Uterus (tissue), 2 donors: ENCODE measurements around the gene MSI2.

Experiments used
- POLR2A ChIP-seq, 2 donors: fragments of 450-650 bp; IDR thresholded peaks; one replicate each; pipeline ENCODE4 v1.6.1; 2016; ENCODE audit warnings: antibody characterized with exemption in 2 of 2, mild to moderate bottlenecking in 1 of 2, moderate library complexity in 1 of 2
- TF ChIP-seq, protein P1 (sequence below), 4 experiments: fragments of 200-600 bp in 2 of 4; fragments of 450-650 bp in 2 of 4; sonication (generic) in 2 of 4; IDR thresholded peaks; one replicate each; pipeline ENCODE4 v1.5.1; 2016 to 2019; ENCODE audit warnings: antibody characterized with exemption in 4 of 4, mild to moderate bottlenecking in 2 of 4, moderate library complexity in 1 of 4

DNA sequence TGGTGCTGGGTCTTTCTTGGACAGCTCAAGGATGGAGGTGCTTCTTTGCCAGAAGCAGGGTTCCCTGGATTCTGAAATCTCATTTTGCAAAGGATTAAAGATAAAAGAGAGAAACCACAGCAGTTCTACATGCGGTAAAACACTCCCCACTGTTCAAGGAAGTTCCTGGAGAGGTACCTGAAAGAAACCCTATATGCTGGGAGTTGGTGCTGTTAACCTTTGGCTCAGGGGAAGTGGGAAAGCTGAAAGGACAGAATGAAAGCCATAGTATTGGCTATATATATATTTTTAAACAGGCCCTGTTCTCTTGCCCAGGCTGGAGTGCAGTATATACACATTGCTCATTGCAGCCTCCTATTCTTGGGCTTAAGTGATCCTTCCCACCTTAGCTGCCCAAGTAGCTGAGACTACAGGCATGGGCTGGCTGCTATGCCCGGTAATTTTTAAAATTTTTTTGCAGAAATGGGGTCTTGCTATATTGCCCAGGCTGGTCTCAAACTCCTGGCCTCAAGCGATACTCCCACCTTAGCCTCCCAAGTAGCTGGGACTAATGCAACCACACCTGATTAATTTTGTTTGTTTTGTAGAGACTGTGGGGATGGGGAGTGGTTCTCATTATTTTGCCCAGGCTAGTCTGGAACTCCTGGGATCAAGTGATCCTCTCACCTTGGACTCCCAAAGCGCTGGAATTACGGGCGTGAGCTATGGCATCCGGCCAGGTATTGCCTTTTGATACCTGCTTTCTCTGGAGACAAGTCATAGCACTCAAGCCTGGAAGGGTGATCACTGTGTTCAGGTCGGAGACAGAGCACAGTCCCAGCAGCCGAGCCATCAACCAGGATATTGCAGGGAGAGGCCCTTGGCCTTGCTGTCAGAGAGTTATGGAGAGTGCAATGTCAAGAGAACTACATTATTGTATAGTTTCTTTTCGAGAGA is 55.2 kb downstream of the MSI2 start:
- TF ChIP-seq, protein P1, sequence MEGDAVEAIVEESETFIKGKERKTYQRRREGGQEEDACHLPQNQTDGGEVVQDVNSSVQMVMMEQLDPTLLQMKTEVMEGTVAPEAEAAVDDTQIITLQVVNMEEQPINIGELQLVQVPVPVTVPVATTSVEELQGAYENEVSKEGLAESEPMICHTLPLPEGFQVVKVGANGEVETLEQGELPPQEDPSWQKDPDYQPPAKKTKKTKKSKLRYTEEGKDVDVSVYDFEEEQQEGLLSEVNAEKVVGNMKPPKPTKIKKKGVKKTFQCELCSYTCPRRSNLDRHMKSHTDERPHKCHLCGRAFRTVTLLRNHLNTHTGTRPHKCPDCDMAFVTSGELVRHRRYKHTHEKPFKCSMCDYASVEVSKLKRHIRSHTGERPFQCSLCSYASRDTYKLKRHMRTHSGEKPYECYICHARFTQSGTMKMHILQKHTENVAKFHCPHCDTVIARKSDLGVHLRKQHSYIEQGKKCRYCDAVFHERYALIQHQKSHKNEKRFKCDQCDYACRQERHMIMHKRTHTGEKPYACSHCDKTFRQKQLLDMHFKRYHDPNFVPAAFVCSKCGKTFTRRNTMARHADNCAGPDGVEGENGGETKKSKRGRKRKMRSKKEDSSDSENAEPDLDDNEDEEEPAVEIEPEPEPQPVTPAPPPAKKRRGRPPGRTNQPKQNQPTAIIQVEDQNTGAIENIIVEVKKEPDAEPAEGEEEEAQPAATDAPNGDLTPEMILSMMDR (IDR thresholded peaks at IDR 0.05) = no peak
- TF ChIP-seq POLR2A (IDR thresholded peaks at IDR 0.05) = no peak
